H1 (cell line): ENCODE measurements around the gene JAKMIP2. TPM values are rescaled to one million over a fixed set of nuclear protein-coding genes. Genes with fewer than 3 reads are reported as not detected.

Experiments
- CTCF ChIA-PET: fragments of 300-600 bp; sonication (Branson Sonifier 250); formaldehyde crosslinking; loops from one replicate; lab custom pipeline; 2021; ENCODE audit not compliant: partially characterized antibody; lab: Charles Lee
- POLR2A ChIA-PET: fragments of 300-600 bp; sonication (Branson Sonifier 250); formaldehyde crosslinking; loops from one replicate; lab custom pipeline; 2021; ENCODE audit warnings: inconsistent platforms; ENCODE audit not compliant: partially characterized antibody; lab: Charles Lee
- DNase-seq, 2 experiments: peaks; one replicate each; pipeline versions ENCODE4 v3.0.0 to v3.0.0-alpha.2; 2010 to 2022; ENCODE audit warnings: low spot score in 2 of 2, low read depth in 1 of 2, mixed read lengths in 1 of 2
- FAIRE-seq: peaks from 2 replicates; lab custom pipeline; 2011; peaks lifted over from hg19 to GRCh38; lab: Jason Lieb, UNC
- H2AFZ ChIP-seq: 2 replicates; pipeline ENCODE4 v1.8.1; 2012; ENCODE audit warnings: low read length, inconsistent platforms
- H2AK5ac ChIP-seq: 2 replicates; pipeline ENCODE4 v1.6.1; 2013; ENCODE audit warnings: low read depth, low read length
- H2BK120ac ChIP-seq: replicated peaks from 2 replicates; pipeline ENCODE3; 2013; ENCODE audit warnings: low read depth, low read length, inconsistent platforms
- H2BK12ac ChIP-seq: 2 replicates; pipeline ENCODE4 v1.6.1; 2013; ENCODE audit warnings: low read depth, low read length
- H2BK15ac ChIP-seq: 2 replicates; pipeline ENCODE4 v1.6.1; 2013; ENCODE audit warnings: low read length
- H2BK20ac ChIP-seq: 2 replicates; pipeline ENCODE4 v1.6.1; 2013; ENCODE audit warnings: low read length
- H2BK5ac ChIP-seq: 2 replicates; pipeline ENCODE4 v1.6.1; 2013; ENCODE audit warnings: low read depth, low read length
- H3K14ac ChIP-seq: 2 replicates; pipeline ENCODE4 v1.6.1; 2013; ENCODE audit warnings: inconsistent platforms; ENCODE audit not compliant: insufficient read length
- H3K18ac ChIP-seq: 2 replicates; pipeline ENCODE4 v1.6.1; 2013; ENCODE audit warnings: low read length; ENCODE audit errors: extremely low read depth
- H3K23ac ChIP-seq: 2 replicates; pipeline ENCODE4 v1.6.1; 2013; ENCODE audit warnings: inconsistent platforms; ENCODE audit not compliant: insufficient read length
- H3K23me2 ChIP-seq: 2 replicates; pipeline ENCODE4 v1.6.1; 2013; ENCODE audit warnings: low read depth, low read length
- H3K27ac ChIP-seq: 2 replicates; pipeline ENCODE4 v1.6.1; 2011; ENCODE audit warnings: low read depth, low read length, inconsistent platforms
- H3K27me3 ChIP-seq, 4 experiments: replicated peaks in 1 of 4; 1 replicate in 1 of 4; 2 replicates in 3 of 4; pipeline versions ENCODE4 v1.6.1 to v1.8.1; 2011 to 2013; ENCODE audit warnings: low read length in 3 of 4, mild to moderate bottlenecking in 3 of 4, inconsistent platforms in 2 of 4, mixed read lengths in 2 of 4, moderate library complexity in 1 of 4; ENCODE audit not compliant: control insufficient read depth in 3 of 4, insufficient read depth in 3 of 4; ENCODE audit errors: extremely low read depth in 1 of 4
- H3K36me3 ChIP-seq, 4 experiments: 2 replicates each; pipeline versions ENCODE4 v1.6.1 to v1.8.1; 2011 to 2013; ENCODE audit warnings: mild to moderate bottlenecking in 4 of 4, low read length in 3 of 4, moderate library complexity in 2 of 4, control low read depth in 1 of 4, inconsistent platforms in 1 of 4; ENCODE audit not compliant: insufficient read depth in 4 of 4, control insufficient read depth in 2 of 4
- H3K4ac ChIP-seq: replicated peaks from 2 replicates; pipeline ENCODE3; 2013; ENCODE audit warnings: low read length, low read depth, mixed read lengths, inconsistent platforms; ENCODE audit not compliant: insufficient read length
- H3K4me1 ChIP-seq, 4 experiments: replicated peaks in 1 of 4; 1 replicate in 1 of 4; 2 replicates in 3 of 4; pipeline versions ENCODE4 v1.6.1 to v1.8.1; 2011 to 2013; ENCODE audit warnings: low read length in 3 of 4, inconsistent platforms in 2 of 4, mixed read lengths in 1 of 4; ENCODE audit not compliant: insufficient read depth in 4 of 4, control insufficient read depth in 3 of 4
- H3K4me2 ChIP-seq, 2 experiments: 2 replicates each; pipeline versions ENCODE4 v1.6.1 to v1.8.1; 2011 to 2013; ENCODE audit warnings: low read depth in 2 of 2, low read length in 2 of 2, control low read depth in 1 of 2, inconsistent platforms in 1 of 2, mild to moderate bottlenecking in 1 of 2; ENCODE audit not compliant: insufficient read depth in 1 of 2
- H3K4me3 ChIP-seq, 4 experiments: fragments of 200-600, 300-600 bp in 1 of 4; sonication (generic), shearing (Covaris generic), sonication (Bioruptor Twin) in 1 of 4; 2 replicates each; pipeline versions ENCODE4 v1.5.1 to v1.8.1; 2011 to 2016; ENCODE audit warnings: low read length in 4 of 4, low read depth in 3 of 4, control low read depth in 2 of 4, inconsistent platforms in 2 of 4, mild to moderate bottlenecking in 2 of 4, mixed read lengths in 1 of 4, moderate library complexity in 1 of 4; ENCODE audit not compliant: insufficient read depth in 2 of 4; ENCODE audit errors: extremely low read depth in 1 of 4
- H3K56ac ChIP-seq: replicated peaks from 2 replicates; pipeline ENCODE3; 2013; ENCODE audit warnings: low read depth, mild to moderate bottlenecking, mixed read lengths, low read length, inconsistent platforms; ENCODE audit not compliant: insufficient read length
- H3K79me1 ChIP-seq: 2 replicates; pipeline ENCODE4 v1.6.1; 2013; ENCODE audit warnings: low read depth, low read length, control low read depth
- H3K79me2 ChIP-seq, 2 experiments: 2 replicates each; pipeline versions ENCODE4 v1.6.1 to v1.8.1; 2012 to 2013; ENCODE audit warnings: low read length in 2 of 2, mild to moderate bottlenecking in 2 of 2, inconsistent platforms in 1 of 2; ENCODE audit not compliant: insufficient read depth in 2 of 2, control insufficient read depth in 1 of 2
- H3K9ac ChIP-seq, 4 experiments: replicated peaks in 1 of 4; 1 replicate in 1 of 4; 2 replicates in 3 of 4; pipeline versions ENCODE4 v1.6.1 to v1.8.1; 2011 to 2013; ENCODE audit warnings: low read depth in 3 of 4, low read length in 3 of 4, control low read depth in 2 of 4, mild to moderate bottlenecking in 2 of 4, moderate library complexity in 2 of 4, inconsistent platforms in 1 of 4; ENCODE audit errors: extremely low read depth in 1 of 4
- H3K9me3 ChIP-seq, 2 experiments: 2 replicates each; pipeline versions ENCODE4 v1.6.1 to v1.8.1; 2012 to 2013; ENCODE audit warnings: mild to moderate bottlenecking in 2 of 2, moderate library complexity in 2 of 2, control low read depth in 1 of 2, inconsistent platforms in 1 of 2, low read depth in 1 of 2, low read length in 1 of 2, mixed read lengths in 1 of 2; ENCODE audit not compliant: insufficient read depth in 2 of 2
- H4K20me1 ChIP-seq, 2 experiments: replicated peaks in 1 of 2; 2 replicates each; pipeline versions ENCODE3 to v1.8.1; 2011 to 2013; ENCODE audit warnings: inconsistent platforms in 2 of 2, low read length in 2 of 2, mild to moderate bottlenecking in 1 of 2; ENCODE audit not compliant: insufficient read depth in 2 of 2, control insufficient read depth in 1 of 2
- H4K5ac ChIP-seq: 2 replicates; pipeline ENCODE4 v1.6.1; 2013; ENCODE audit warnings: low read length, low read depth, mixed read lengths, inconsistent platforms; ENCODE audit not compliant: insufficient read length
- H4K8ac ChIP-seq: 2 replicates; pipeline ENCODE4 v1.8.0; 2013; ENCODE audit warnings: mild to moderate bottlenecking, moderate library complexity, low read length, inconsistent platforms; ENCODE audit not compliant: insufficient read depth; ENCODE audit errors: extremely low read depth
- H4K91ac ChIP-seq: replicated peaks from 2 replicates; pipeline ENCODE3; 2013; ENCODE audit warnings: low read length, mixed read lengths, inconsistent platforms; ENCODE audit not compliant: insufficient read length
- CHD2 ChIP-seq: IDR thresholded peaks from 2 replicates; pipeline ENCODE4 v1.6.1; 2012; ENCODE audit warnings: low read length, improper control_type of control experiment
- CTCF ChIP-seq, 3 experiments: IDR thresholded peaks; 1 replicate in 2 of 3; 2 replicates in 1 of 3; pipeline versions ENCODE4 v1.5.1 to v1.6.1; 2011; ENCODE audit warnings: low read length in 3 of 3, mild to moderate bottlenecking in 3 of 3, inconsistent platforms in 2 of 3, low read depth in 1 of 3, moderate library complexity in 1 of 3; ENCODE audit not compliant: insufficient read depth in 1 of 3; ENCODE audit errors: control extremely low read depth in 1 of 3
- GABPA ChIP-seq: IDR thresholded peaks from 2 replicates; pipeline ENCODE4 v1.6.1; 2011; ENCODE audit warnings: mild to moderate bottlenecking, low read length, moderate library complexity, borderline replicate concordance; ENCODE audit not compliant: insufficient read depth
- HDAC6 ChIP-seq: IDR thresholded peaks from one replicate; pipeline ENCODE4 v1.7.1; 2012; ENCODE audit warnings: low read depth, mild to moderate bottlenecking, inconsistent platforms, low read length, moderate library complexity
- POLR2A ChIP-seq, 2 experiments: IDR thresholded peaks; 1 replicate in 1 of 2; 2 replicates in 1 of 2; pipeline ENCODE4 v1.6.1; 2011; ENCODE audit warnings: low read depth in 2 of 2, low read length in 2 of 2, mild to moderate bottlenecking in 2 of 2; ENCODE audit errors: control extremely low read depth in 1 of 2
- POLR2AphosphoS5 ChIP-seq: IDR thresholded peaks from 2 replicates; pipeline ENCODE4 v1.6.1; 2011; ENCODE audit warnings: low read depth, low read length
- RXRA ChIP-seq: IDR thresholded peaks from 2 replicates; pipeline ENCODE4 v1.6.1; 2011; ENCODE audit warnings: low read depth, mild to moderate bottlenecking, low read length, moderate library complexity; ENCODE audit not compliant: insufficient read depth
- SP2 ChIP-seq: IDR thresholded peaks from 2 replicates; pipeline ENCODE4 v1.6.1; 2012; ENCODE audit warnings: mild to moderate bottlenecking, low read length, inconsistent platforms
- TAF7 ChIP-seq: optimal IDR thresholded peaks from 2 replicates; pipeline ENCODE3; 2011; ENCODE audit warnings: low read depth, mild to moderate bottlenecking, inconsistent platforms, low read length, moderate library complexity, borderline replicate concordance
- TBP ChIP-seq: IDR thresholded peaks from 2 replicates; pipeline ENCODE4 v1.6.1; 2011; ENCODE audit warnings: low read depth, low read length, improper control_type of control experiment
- TEAD4 ChIP-seq: IDR thresholded peaks from 2 replicates; pipeline ENCODE4 v1.6.1; 2012; ENCODE audit warnings: low read depth, low read length, inconsistent platforms, mixed read lengths
- WGBS, 2 experiments: shearing (Covaris generic) in 1 of 2; methylation state at CpG; one replicate each; pipeline versions ENCODE4 v1.1.6 to v1.1.7; 2013 to 2015; ENCODE audit warnings: low lambda C conversion rate in 2 of 2, mixed read lengths in 2 of 2, inconsistent platforms in 1 of 2, low coverage in 1 of 2, missing lambda C conversion rate in 1 of 2; ENCODE audit not compliant: insufficient replicate concordance in 2 of 2, insufficient coverage in 1 of 2, insufficient read length in 1 of 2; ENCODE audit errors: extremely low coverage in 1 of 2, missing lambda C conversion rate in 1 of 2; 5-methylcytosine and 5-hydroxymethylcytosine counted together
- polyA plus RNA-seq, 7 experiments: library from polyadenylated mRNA; depleted of rRNA in 3 of 7; stranded (reverse) in 5 of 7; unstranded in 2 of 7; fragments of >200 nt in 5 of 7; fragments of 200-250 nt in 2 of 7; gene quantifications; 1 replicate in 5 of 7; 2 replicates in 1 of 7; 4 replicates in 1 of 7; pipeline versions ENCODE4 v1.2.1 to v1.2.3, GENCODE V29; 2011 to 2013; ENCODE audit warnings: missing spikeins in 2 of 7, mixed read lengths in 2 of 7
- total RNA-seq: library from RNA; stranded (reverse); fragmentation: NEBNext Ultra II Directional; extraction: Animal tissue kit (Norgen Biotek cat#: 25700); gene quantifications from 2 replicates; pipeline ENCODE4 v1.2.1, GENCODE V29; 2021

The JAKMIP2 gene
- total and polyA plus RNA-seq, 2 of the 8 experiments (the other 6 are each of a cell fraction or from before 2014, with no cell fraction given) = 2.4 to 13.6 TPM

- H2AK5ac ChIP-seq = no peak overlapping the region
- H4K91ac ChIP-seq = peak overlapping the region; percentile 44
- H3K18ac ChIP-seq = peak overlapping the region; percentile 60; the same call in 1 of the 2 replicates
- H3K27me3 ChIP-seq = no peaks in the 10 kb centered on the region
- POLR2A ChIA-PET = interaction anchor here (0.6 to 6.6 kb wide), 16 partner anchors 8 to 167 kb away, joined by 3 to 47 read pairs (median 4); no protein-coding TSS in a partner anchor
- H4K20me1 ChIP-seq = no peaks in the 10 kb centered on the region
- H3K79me1 ChIP-seq = no peaks in the 10 kb centered on the region
- no peak overlapping the region for H3K23ac ChIP-seq
- peaks cover 15 to 48% of the 10 kb centered on the region in 2 experiments; a peak in 3 of 4 replicates for H3K79me2 ChIP-seq
- H3K4me2 ChIP-seq = peak overlapping the region; percentile 76 to 87
- no peaks in the 10 kb centered on the region for H3K9me3 ChIP-seq
- no peak overlapping the region for H3K27ac ChIP-seq
- CTCF ChIA-PET = interaction anchor here (0.7 to 7.7 kb wide), 34 partner anchors 10 to 189 kb away, joined by 3 to 83 read pairs (median 7); no protein-coding TSS in a partner anchor
- peaks cover 6% of the 10 kb centered on the region; the same call in 1 of the 2 replicates for H3K23me2 ChIP-seq
- 9% methylated on average over 2 of the region's 2 CpGs; no CpG with 5 or more reads in 1 of the 2 experiments for WGBS, 2 experiments
- H2BK120ac ChIP-seq = no peak overlapping the region
- peak overlapping the region; percentile 4; the same call in 1 of the 2 replicates for H2BK5ac ChIP-seq
- DNase-seq (no peak), FAIRE-seq (peak; percentile 89)
- H2BK15ac ChIP-seq = no peak overlapping the region
- H3K56ac ChIP-seq = no peak overlapping the region
- peak overlapping the region; percentile 16; the same call in 1 of the 2 replicates for H2BK20ac ChIP-seq
- H3K4me1 ChIP-seq = peaks cover 5 to 23% (median 13%) of the 10 kb centered on the region in 4 experiments; a peak in 6 of 7 replicates
- no peak overlapping the region for H3K14ac ChIP-seq
- H3K4me3 ChIP-seq = peak overlapping the region; percentile 42 to 82 (median 62)
- peak overlapping the region in 2 of 4 experiments; percentile 52 to 53; a peak in 3 of 7 replicates for H3K9ac ChIP-seq
- peak overlapping the region; percentile 48 for H3K4ac ChIP-seq
- H2BK12ac ChIP-seq = no peak overlapping the region
- peaks cover 2 to 23% (median 18%) of the 10 kb centered on the region in 4 experiments; a peak in 5 of 8 replicates for H3K36me3 ChIP-seq
- no peak overlapping the region for H4K8ac ChIP-seq
- H2AFZ ChIP-seq = no peak overlapping the region
- peak overlapping the region; percentile 13 for H4K5ac ChIP-seq
- TF ChIP-seq POLR2A (IDR thresholded peaks at IDR 0.05; ENCODE audit: control extremely low read depth in 1 of 2, low read depth in 2 of 2, low read length in 2 of 2) = peak; percentile 43 to 68
- no peak for TF ChIP-seq SP2
- no peak for TF ChIP-seq HDAC6
- TF ChIP-seq TAF7 = peak; percentile 59
- TF ChIP-seq CTCF (IDR thresholded peaks at IDR 0.05; ENCODE audit: control extremely low read depth in 1 of 3, insufficient read depth in 1 of 3, low read depth in 1 of 3, low read length in 3 of 3) = peak in 2 of 3 experiments; percentile 30 to 45; a peak in 3 of 4 replicates
- TF ChIP-seq GABPA = no peak
- no peak for TF ChIP-seq RXRA
- TF ChIP-seq TBP = peak; percentile 43; the same call in 1 of the 2 replicates
- no peak for TF ChIP-seq CHD2
- TF ChIP-seq TEAD4 = peak; percentile 70
- TF ChIP-seq POLR2AphosphoS5 = peak; percentile 63; the same call in 1 of the 2 replicates
Observed at GRCh38 chr5:147559749-147560148, 222.8 kb downstream of the JAKMIP2 start.
